Thyroid gland (tissue), 4 donors: Measurements from ENCODE around the gene HAND2. TPM values are rescaled to one million over a fixed set of nuclear protein-coding genes. Genes with fewer than 3 reads are reported as not detected.

Experiments
- DNase-seq, 2 donors: peaks; one replicate each; pipeline ENCODE4 v3.0.0-alpha.2; 2019
- H3K27ac ChIP-seq, 3 donors: fragments of 200-600 bp; sonication (generic); 1 replicate in 2 of 3; 2 replicates in 1 of 3; pipeline ENCODE4 v1.5.1; 2016 to 2019; ENCODE audit warnings: mild to moderate bottlenecking in 1 of 3, moderate library complexity in 1 of 3
- H3K27me3 ChIP-seq: fragments of 200-600 bp; sonication (generic); one replicate; pipeline ENCODE4 v1.5.1; 2019
- H3K36me3 ChIP-seq, 2 donors: fragments of 200-600 bp; sonication (generic); one replicate each; pipeline ENCODE4 v1.5.1; 2016 to 2019
- H3K4me1 ChIP-seq, 2 donors: fragments of 200-600 bp; sonication (generic); one replicate each; pipeline ENCODE4 v1.5.1; 2017 to 2019
- H3K4me3 ChIP-seq, 3 donors: fragments of 200-600 bp; sonication (generic); replicated peaks in 1 of 3; 1 replicate in 2 of 3; 2 replicates in 1 of 3; pipeline ENCODE4 v1.5.1; 2016; ENCODE audit warnings: mild to moderate bottlenecking in 1 of 3
- H3K9me3 ChIP-seq: fragments of 200-600 bp; sonication (generic); one replicate; pipeline ENCODE4 v1.5.1; 2017
- POLR2A ChIP-seq, 2 donors: fragments of 450-650 bp; IDR thresholded peaks; one replicate each; pipeline ENCODE4 v1.6.1; 2017; ENCODE audit warnings: antibody characterized with exemption in 2 of 2, mild to moderate bottlenecking in 2 of 2, moderate library complexity in 1 of 2
- WGBS, 2 donors: methylation state at CpG; one replicate each; pipeline ENCODE4 v1.1.5; 2017; 5-methylcytosine and 5-hydroxymethylcytosine counted together
- intact Hi-C: fragments of 100-400 bp; cut with DNase I; formaldehyde crosslinking; loops from one replicate; pipeline ENCODE4 v1.15.1; 2023
- total RNA-seq, 4 donors: library from RNA; depleted of rRNA; stranded (reverse); fragments of >200 nt; gene quantifications; one replicate each; pipeline ENCODE4 v1.2.3, GENCODE V29; 2016
- TF ChIP-seq, protein P1 (sequence below), 6 experiments: fragments of 200-600 bp in 3 of 6; fragments of 450-650 bp in 3 of 6; sonication (generic) in 3 of 6; IDR thresholded peaks; one replicate each; pipeline ENCODE4 v1.5.1; 2016 to 2019; ENCODE audit warnings: antibody characterized with exemption in 6 of 6, mild to moderate bottlenecking in 2 of 6, inconsistent platforms in 1 of 6, moderate library complexity in 1 of 6

The HAND2 gene
- total RNA-seq, 4 donors from 2014 or later, result 2.0 to 8.9 (median 4.0) TPM

GRCh38 chr4:173516621-173517524 lies 13.2 kb downstream of the HAND2 start:
- Histone ChIP-seq H3K27me3 (peaks cover 46% of the 10 kb centered on the region), H3K9me3 (no peaks in the 10 kb centered on the region), H3K27ac (no peak overlapping the region), H3K4me1 (peaks cover 12 to 25% of the 10 kb centered on the region in 2 donors), H3K36me3 (no peaks in the 10 kb centered on the region), H3K4me3 (no peak overlapping the region)
- WGBS, 2 donors, result 9 to 15% methylated on average over 48 of the region's 48 CpGs
- no peak for TF ChIP-seq POLR2A (IDR thresholded peaks at IDR 0.05)
- TF ChIP-seq, protein P1, sequence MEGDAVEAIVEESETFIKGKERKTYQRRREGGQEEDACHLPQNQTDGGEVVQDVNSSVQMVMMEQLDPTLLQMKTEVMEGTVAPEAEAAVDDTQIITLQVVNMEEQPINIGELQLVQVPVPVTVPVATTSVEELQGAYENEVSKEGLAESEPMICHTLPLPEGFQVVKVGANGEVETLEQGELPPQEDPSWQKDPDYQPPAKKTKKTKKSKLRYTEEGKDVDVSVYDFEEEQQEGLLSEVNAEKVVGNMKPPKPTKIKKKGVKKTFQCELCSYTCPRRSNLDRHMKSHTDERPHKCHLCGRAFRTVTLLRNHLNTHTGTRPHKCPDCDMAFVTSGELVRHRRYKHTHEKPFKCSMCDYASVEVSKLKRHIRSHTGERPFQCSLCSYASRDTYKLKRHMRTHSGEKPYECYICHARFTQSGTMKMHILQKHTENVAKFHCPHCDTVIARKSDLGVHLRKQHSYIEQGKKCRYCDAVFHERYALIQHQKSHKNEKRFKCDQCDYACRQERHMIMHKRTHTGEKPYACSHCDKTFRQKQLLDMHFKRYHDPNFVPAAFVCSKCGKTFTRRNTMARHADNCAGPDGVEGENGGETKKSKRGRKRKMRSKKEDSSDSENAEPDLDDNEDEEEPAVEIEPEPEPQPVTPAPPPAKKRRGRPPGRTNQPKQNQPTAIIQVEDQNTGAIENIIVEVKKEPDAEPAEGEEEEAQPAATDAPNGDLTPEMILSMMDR (IDR thresholded peaks at IDR 0.05), result no peak
- DNase-seq, result no peak
- intact Hi-C loops, result no loop called here

DNA sequence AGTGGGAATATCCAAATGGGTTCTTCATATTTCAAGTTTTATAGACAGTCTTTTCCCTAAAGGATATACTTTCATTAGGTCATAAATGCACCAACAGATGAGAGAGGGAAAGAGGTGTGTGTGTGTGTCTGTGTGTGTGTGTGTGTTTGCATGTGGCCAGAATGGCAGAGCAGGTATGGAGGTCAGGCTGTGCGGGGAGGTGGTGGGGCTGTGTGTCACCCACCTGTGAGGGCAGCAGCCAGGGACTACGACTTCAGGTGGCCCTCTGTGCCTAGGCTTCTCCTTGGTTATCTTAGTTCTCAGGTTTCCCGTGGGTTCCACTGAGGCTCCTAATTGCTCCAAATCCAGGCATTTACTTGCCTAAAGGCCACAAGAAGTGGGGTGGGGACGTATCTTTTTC lies 14.6 kb downstream of the HAND2 start:
- intact Hi-C loops, result no loop called here
- Histone ChIP-seq H3K4me1 (peaks cover 9 to 20% of the 10 kb centered on the region in 2 donors), H3K27ac (no peak overlapping the region), H3K4me3 (no peak overlapping the region), H3K27me3 (peaks cover 38% of the 10 kb centered on the region), H3K36me3 (no peaks in the 10 kb centered on the region), H3K9me3 (no peaks in the 10 kb centered on the region)
- no peak for TF ChIP-seq POLR2A (IDR thresholded peaks at IDR 0.05)
- TF ChIP-seq, protein P1 (IDR thresholded peaks at IDR 0.05), result no peak
- no peak for DNase-seq
- 43 to 49% methylated on average over 3 to 4 of the region's 4 CpGs for WGBS, 2 donors

- 20 to 29% methylated on average over 4 of the region's 4 CpGs for WGBS, 2 donors
- H3K27me3 ChIP-seq, result peaks cover 36% of the 10 kb centered on the region
Measured at GRCh38 chr4:173514641-173515217, 15.3 kb downstream of the HAND2 start.

GRCh38 chr4:173513651-173514050 lies 16.4 kb downstream of the HAND2 start:
- H3K27ac ChIP-seq, result no peak overlapping the region
- no peaks in the 10 kb centered on the region for H3K36me3 ChIP-seq
- intact Hi-C loops, result no loop called here
- H3K9me3 ChIP-seq, result no peaks in the 10 kb centered on the region
- H3K27me3 ChIP-seq, result peaks cover 35% of the 10 kb centered on the region
- no peak overlapping the region for H3K4me3 ChIP-seq
- no peak for TF ChIP-seq POLR2A (IDR thresholded peaks at IDR 0.05)
- H3K4me1 ChIP-seq, result peaks cover 7 to 29% of the 10 kb centered on the region in 2 donors
- no peak for DNase-seq

More at GRCh38 chr4:173514641-173515217, 15.3 kb downstream of the HAND2 start:
- intact Hi-C loops, result no loop called here
- no peak for DNase-seq
- peaks cover 9 to 20% of the 10 kb centered on the region in 2 donors for H3K4me1 ChIP-seq
- no peaks in the 10 kb centered on the region for H3K9me3 ChIP-seq
- H3K36me3 ChIP-seq, result no peaks in the 10 kb centered on the region
- TF ChIP-seq, protein P1 (IDR thresholded peaks at IDR 0.05), result no peak
- TF ChIP-seq POLR2A (IDR thresholded peaks at IDR 0.05), result no peak
- no peak overlapping the region for H3K4me3 ChIP-seq
- no peak overlapping the region for H3K27ac ChIP-seq

DNA sequence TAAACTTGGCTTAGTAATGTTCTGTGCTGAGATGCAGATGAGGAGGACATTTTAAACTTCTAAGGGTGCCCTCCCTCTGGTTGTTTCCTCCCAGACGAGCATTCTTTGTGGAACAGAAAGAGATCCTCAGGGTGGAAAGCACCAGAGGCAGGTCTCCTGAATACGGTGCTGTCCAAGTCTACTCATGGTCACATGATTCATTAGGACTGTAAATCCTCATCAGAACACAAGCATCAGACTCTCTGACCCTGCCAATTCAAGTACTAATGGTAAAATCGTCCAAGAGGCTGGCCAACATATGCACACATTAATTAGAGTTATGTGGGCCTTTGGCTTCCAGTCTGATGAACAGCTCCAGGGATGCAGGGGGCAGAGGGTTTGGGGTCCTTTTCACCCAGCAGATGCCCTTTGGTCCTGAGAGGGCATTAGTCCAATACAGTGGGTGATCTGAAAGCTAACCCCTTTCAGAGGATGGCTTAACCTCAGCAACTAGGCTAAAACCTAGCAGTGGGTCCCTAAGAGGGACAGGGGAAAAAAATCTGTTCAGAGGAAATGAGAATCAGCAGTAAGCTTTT lies 18.2 kb downstream of the HAND2 start:
- Histone ChIP-seq H3K27ac (no peak overlapping the region), H3K9me3 (no peaks in the 10 kb centered on the region), H3K36me3 (no peaks in the 10 kb centered on the region), H3K4me3 (no peak overlapping the region), H3K4me1 (peaks cover 0 to 15% of the 10 kb centered on the region in 2 donors), H3K27me3 (peaks cover 34% of the 10 kb centered on the region)
- intact Hi-C loops, result no loop called here
- WGBS, 2 donors, result 23 to 34% methylated on average over 3 of the region's 3 CpGs
- TF ChIP-seq POLR2A (IDR thresholded peaks at IDR 0.05), result no peak
- TF ChIP-seq, protein P1 (IDR thresholded peaks at IDR 0.05), result no peak
- no peak for DNase-seq
